Measurements from ENCODE around the gene MFAP3L.
A peak's percentile ranks its signal among the peaks of the same experiment; 100 is the strongest.

Gene MFAP3L

DNA sequence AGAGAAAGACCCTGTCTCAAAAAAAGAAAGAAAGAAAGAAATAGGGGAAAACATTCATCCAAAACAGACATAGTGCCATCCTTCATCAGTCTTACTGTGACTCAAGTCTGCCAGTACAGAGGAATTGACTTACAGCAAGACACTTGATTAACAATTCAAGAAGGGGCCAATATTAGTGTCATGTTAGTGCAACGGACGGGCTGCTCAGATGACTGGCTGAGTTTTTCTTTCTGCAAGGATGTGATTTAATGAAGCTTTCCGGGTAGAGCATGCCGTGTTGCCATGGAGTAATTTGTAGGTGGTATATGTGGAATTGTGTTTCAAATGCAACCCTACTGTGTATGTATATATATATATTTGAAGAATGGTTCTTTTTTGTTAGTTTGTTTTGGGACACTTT is 12.6 kb upstream of the MFAP3L start:
- H3K18ac ChIP-seq (ENCODE audit: low read length), result no peak overlapping the region
- no peaks in the 10 kb centered on the region for H3K79me1 ChIP-seq (ENCODE audit: low read depth, low read length)
- H4K91ac ChIP-seq (ENCODE audit: low read depth, low read length, poor library complexity), result no peak overlapping the region
- H4K8ac ChIP-seq (ENCODE audit: low read depth, low read length), result no peak overlapping the region
- H3K4me2 ChIP-seq (ENCODE audit: insufficient read depth, low read length, poor library complexity, severe bottlenecking), result no peak overlapping the region
- H2BK120ac ChIP-seq (ENCODE audit: low read depth, low read length), result no peak overlapping the region
- H3K27me3 ChIP-seq (ENCODE audit: control insufficient read depth in 3 of 3, insufficient read depth in 3 of 3, low read depth in 1 of 3, low read length in 3 of 3), result peaks cover 0 to 6% (median 0%) of the 10 kb centered on the region in 3 experiments
- H2AFZ ChIP-seq (ENCODE audit: low read length), result no peak overlapping the region
- H3K27ac ChIP-seq (replicated peaks; ENCODE audit: low read length), result no peak overlapping the region
- no peaks in the 10 kb centered on the region for H3K36me3 ChIP-seq (replicated peaks in 1 of 2; ENCODE audit: control insufficient read depth in 2 of 2, insufficient read depth in 2 of 2, low read length in 2 of 2)
- peaks cover 2% of the 10 kb centered on the region in 2 donors for H3K4me1 ChIP-seq (ENCODE audit: control insufficient read depth in 2 of 2, insufficient read depth in 1 of 2, low read depth in 1 of 2, low read length in 2 of 2)
- no peak overlapping the region for H3K4ac ChIP-seq (ENCODE audit: low read length)
- no peak overlapping the region for H3K23ac ChIP-seq (ENCODE audit: low read depth, low read length, poor library complexity)
- no peak overlapping the region for H2BK12ac ChIP-seq (ENCODE audit: low read length)
- DNase-seq (ENCODE audit: low spot score), result no peak
- no peak overlapping the region for H3K9ac ChIP-seq (ENCODE audit: low read depth, low read length, poor library complexity)
- no peak overlapping the region for H3K4me3 ChIP-seq (ENCODE audit: low read length in 2 of 2)
- no peak overlapping the region for H2BK5ac ChIP-seq (ENCODE audit: low read length)
- WGBS, 2 donors (ENCODE audit: extremely low coverage in 2 of 2, insufficient read length in 2 of 2, insufficient replicate concordance in 1 of 2), result no CpG with 5 or more reads among the region's 4 CpGs
- no peaks in the 10 kb centered on the region for H3K9me3 ChIP-seq (replicated peaks in 1 of 2; ENCODE audit: control insufficient read depth in 2 of 2, insufficient read depth in 1 of 2, low read depth in 1 of 2, low read length in 2 of 2)
- no peak overlapping the region for H3K14ac ChIP-seq (ENCODE audit: low read length)
- H2AK5ac ChIP-seq (ENCODE audit: low read depth, low read length), result no peak overlapping the region
- H2BK15ac ChIP-seq (ENCODE audit: low read length), result no peak overlapping the region

DNA sequence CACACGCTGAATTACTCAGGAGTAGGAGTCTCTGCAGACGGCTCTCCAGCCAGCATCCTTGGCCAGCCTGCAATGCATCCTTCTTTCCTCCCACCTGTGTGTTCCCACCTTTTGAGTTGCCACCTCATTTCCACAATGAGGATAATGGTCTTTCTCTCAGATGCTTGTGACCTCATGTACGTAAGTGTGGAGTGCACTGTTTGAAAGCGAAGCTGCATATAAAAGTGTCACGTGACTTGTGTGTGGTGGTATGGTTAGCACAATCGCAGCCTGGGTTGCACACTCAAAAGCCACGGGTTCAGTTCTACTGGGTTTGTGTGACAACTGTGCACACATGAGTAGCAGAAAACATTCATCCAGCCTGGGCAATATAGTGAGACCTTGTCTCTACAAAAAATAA is 12.0 kb upstream of the MFAP3L start:
- peak overlapping the region; percentile 48 for H4K8ac ChIP-seq (ENCODE audit: low read depth, low read length)
- no peak overlapping the region for H3K4me2 ChIP-seq (ENCODE audit: insufficient read depth, low read length, poor library complexity, severe bottlenecking)
- no peak overlapping the region for H3K9ac ChIP-seq (ENCODE audit: low read depth, low read length, poor library complexity)
- WGBS, 2 donors (ENCODE audit: extremely low coverage in 2 of 2, insufficient read length in 2 of 2, insufficient replicate concordance in 1 of 2), result no CpG with 5 or more reads among the region's 7 CpGs
- peaks cover 2% of the 10 kb centered on the region in 2 donors for H3K4me1 ChIP-seq (ENCODE audit: control insufficient read depth in 2 of 2, insufficient read depth in 1 of 2, low read depth in 1 of 2, low read length in 2 of 2)
- H2AK5ac ChIP-seq (ENCODE audit: low read depth, low read length), result no peak overlapping the region
- H3K4me3 ChIP-seq (ENCODE audit: low read length in 2 of 2), result no peak overlapping the region
- no peak overlapping the region for H2BK5ac ChIP-seq (ENCODE audit: low read length)
- H3K23ac ChIP-seq (ENCODE audit: low read depth, low read length, poor library complexity), result no peak overlapping the region
- no peak overlapping the region for H2BK15ac ChIP-seq (ENCODE audit: low read length)
- H3K27me3 ChIP-seq (ENCODE audit: control insufficient read depth in 3 of 3, insufficient read depth in 3 of 3, low read depth in 1 of 3, low read length in 3 of 3), result peaks cover 0 to 6% (median 0%) of the 10 kb centered on the region in 3 experiments
- no peak overlapping the region for H3K14ac ChIP-seq (ENCODE audit: low read length)
- no peak overlapping the region for H3K4ac ChIP-seq (ENCODE audit: low read length)
- no peak overlapping the region for H3K18ac ChIP-seq (ENCODE audit: low read length)
- no peak overlapping the region for H2AFZ ChIP-seq (ENCODE audit: low read length)
- no peaks in the 10 kb centered on the region for H3K79me1 ChIP-seq (ENCODE audit: low read depth, low read length)
- H4K91ac ChIP-seq (ENCODE audit: low read depth, low read length, poor library complexity), result peak overlapping the region; percentile 41
- no peaks in the 10 kb centered on the region for H3K9me3 ChIP-seq (replicated peaks in 1 of 2; ENCODE audit: control insufficient read depth in 2 of 2, insufficient read depth in 1 of 2, low read depth in 1 of 2, low read length in 2 of 2)
- H2BK12ac ChIP-seq (ENCODE audit: low read length), result no peak overlapping the region
- H3K36me3 ChIP-seq (replicated peaks in 1 of 2; ENCODE audit: control insufficient read depth in 2 of 2, insufficient read depth in 2 of 2, low read length in 2 of 2), result no peaks in the 10 kb centered on the region
- no peak for DNase-seq (ENCODE audit: low spot score)
- no peak overlapping the region for H3K27ac ChIP-seq (replicated peaks; ENCODE audit: low read length)
- H2BK120ac ChIP-seq (ENCODE audit: low read depth, low read length), result no peak overlapping the region

DNA sequence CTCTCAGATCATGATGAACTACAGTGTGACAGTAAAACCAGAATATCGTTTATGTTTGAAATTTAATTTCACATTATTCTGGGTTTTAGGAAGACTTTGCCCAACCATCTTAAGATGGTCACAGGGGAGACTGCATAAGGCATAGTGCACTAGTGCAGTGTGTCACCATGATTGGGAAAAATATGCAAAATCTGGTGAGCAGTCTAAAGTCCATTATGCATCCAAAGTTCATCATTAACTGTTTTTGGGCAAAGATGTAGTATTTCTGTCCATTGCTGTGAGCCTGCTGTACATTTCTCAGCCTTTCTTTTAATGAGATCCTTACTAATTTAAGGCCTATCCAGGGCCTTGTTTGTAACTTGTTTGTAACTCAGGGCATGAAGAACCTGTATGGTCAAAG is 11.3 kb upstream of the MFAP3L start:
- H2AK5ac ChIP-seq (ENCODE audit: low read depth, low read length), result no peak overlapping the region
- H3K4ac ChIP-seq (ENCODE audit: low read length), result no peak overlapping the region
- H3K23ac ChIP-seq (ENCODE audit: low read depth, low read length, poor library complexity), result no peak overlapping the region
- H3K27me3 ChIP-seq (ENCODE audit: control insufficient read depth in 3 of 3, insufficient read depth in 3 of 3, low read depth in 1 of 3, low read length in 3 of 3), result peaks cover 0 to 6% (median 0%) of the 10 kb centered on the region in 3 experiments
- H3K18ac ChIP-seq (ENCODE audit: low read length), result no peak overlapping the region
- H3K9ac ChIP-seq (ENCODE audit: low read depth, low read length, poor library complexity), result no peak overlapping the region
- peaks cover 2% of the 10 kb centered on the region in 2 donors for H3K4me1 ChIP-seq (ENCODE audit: control insufficient read depth in 2 of 2, insufficient read depth in 1 of 2, low read depth in 1 of 2, low read length in 2 of 2)
- no peak overlapping the region for H3K27ac ChIP-seq (replicated peaks; ENCODE audit: low read length)
- H2AFZ ChIP-seq (ENCODE audit: low read length), result no peak overlapping the region
- H4K8ac ChIP-seq (ENCODE audit: low read depth, low read length), result no peak overlapping the region
- no peak overlapping the region for H3K14ac ChIP-seq (ENCODE audit: low read length)
- no peaks in the 10 kb centered on the region for H3K9me3 ChIP-seq (replicated peaks in 1 of 2; ENCODE audit: control insufficient read depth in 2 of 2, insufficient read depth in 1 of 2, low read depth in 1 of 2, low read length in 2 of 2)
- H3K4me3 ChIP-seq (ENCODE audit: low read length in 2 of 2), result no peak overlapping the region
- H2BK5ac ChIP-seq (ENCODE audit: low read length), result no peak overlapping the region
- H2BK120ac ChIP-seq (ENCODE audit: low read depth, low read length), result no peak overlapping the region
- H3K79me1 ChIP-seq (ENCODE audit: low read depth, low read length), result no peaks in the 10 kb centered on the region
- WGBS, 2 donors (ENCODE audit: extremely low coverage in 2 of 2, insufficient read length in 2 of 2, insufficient replicate concordance in 1 of 2), result no CpG with 5 or more reads among the region's 1 CpG
- no peak overlapping the region for H2BK15ac ChIP-seq (ENCODE audit: low read length)
- H2BK12ac ChIP-seq (ENCODE audit: low read length), result no peak overlapping the region
- H3K4me2 ChIP-seq (ENCODE audit: insufficient read depth, low read length, poor library complexity, severe bottlenecking), result no peak overlapping the region
- no peak for DNase-seq (ENCODE audit: low spot score)
- no peak overlapping the region for H4K91ac ChIP-seq (ENCODE audit: low read depth, low read length, poor library complexity)
- H3K36me3 ChIP-seq (replicated peaks in 1 of 2; ENCODE audit: control insufficient read depth in 2 of 2, insufficient read depth in 2 of 2, low read length in 2 of 2), result no peaks in the 10 kb centered on the region

DNA sequence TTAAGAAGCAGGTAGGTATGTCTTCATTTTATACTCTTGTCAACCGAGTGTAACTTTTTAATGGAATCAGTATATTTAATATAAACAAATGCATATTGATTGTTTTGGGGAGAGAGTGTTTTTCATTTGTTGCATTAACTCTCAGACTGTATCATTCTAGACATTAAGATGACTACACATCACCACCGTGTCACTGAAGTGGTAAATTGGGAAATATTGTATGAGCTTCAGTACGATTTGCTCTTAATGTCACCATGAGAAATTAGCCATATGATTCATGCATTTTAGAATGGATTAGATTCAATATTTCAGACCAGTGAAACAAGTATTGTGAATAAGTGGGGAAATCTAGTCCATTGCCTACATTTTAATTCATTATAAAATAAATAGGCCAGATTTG is 9.7 kb upstream of the MFAP3L start:
- H3K4me1 ChIP-seq (ENCODE audit: control insufficient read depth in 2 of 2, insufficient read depth in 1 of 2, low read depth in 1 of 2, low read length in 2 of 2), result peaks cover 2% of the 10 kb centered on the region in 2 donors
- no peak overlapping the region for H2AFZ ChIP-seq (ENCODE audit: low read length)
- H4K91ac ChIP-seq (ENCODE audit: low read depth, low read length, poor library complexity), result no peak overlapping the region
- no peak overlapping the region for H2AK5ac ChIP-seq (ENCODE audit: low read depth, low read length)
- no peaks in the 10 kb centered on the region for H3K79me1 ChIP-seq (ENCODE audit: low read depth, low read length)
- DNase-seq (ENCODE audit: low spot score), result no peak
- no peak overlapping the region for H3K14ac ChIP-seq (ENCODE audit: low read length)
- no peak overlapping the region for H3K23ac ChIP-seq (ENCODE audit: low read depth, low read length, poor library complexity)
- H3K4ac ChIP-seq (ENCODE audit: low read length), result no peak overlapping the region
- H2BK12ac ChIP-seq (ENCODE audit: low read length), result no peak overlapping the region
- H3K9me3 ChIP-seq (replicated peaks in 1 of 2; ENCODE audit: control insufficient read depth in 2 of 2, insufficient read depth in 1 of 2, low read depth in 1 of 2, low read length in 2 of 2), result no peaks in the 10 kb centered on the region
- no peak overlapping the region for H3K4me2 ChIP-seq (ENCODE audit: insufficient read depth, low read length, poor library complexity, severe bottlenecking)
- H2BK15ac ChIP-seq (ENCODE audit: low read length), result no peak overlapping the region
- no peak overlapping the region for H3K27ac ChIP-seq (replicated peaks; ENCODE audit: low read length)
- no peak overlapping the region for H3K9ac ChIP-seq (ENCODE audit: low read depth, low read length, poor library complexity)
- no CpG with 5 or more reads among the region's 3 CpGs for WGBS, 2 donors (ENCODE audit: extremely low coverage in 2 of 2, insufficient read length in 2 of 2, insufficient replicate concordance in 1 of 2)
- no peak overlapping the region for H4K8ac ChIP-seq (ENCODE audit: low read depth, low read length)
- H2BK120ac ChIP-seq (ENCODE audit: low read depth, low read length), result no peak overlapping the region
- no peak overlapping the region for H2BK5ac ChIP-seq (ENCODE audit: low read length)
- peaks cover 0 to 2% (median 0%) of the 10 kb centered on the region in 3 experiments for H3K27me3 ChIP-seq (ENCODE audit: control insufficient read depth in 3 of 3, insufficient read depth in 3 of 3, low read depth in 1 of 3, low read length in 3 of 3)
- no peak overlapping the region for H3K18ac ChIP-seq (ENCODE audit: low read length)
- no peaks in the 10 kb centered on the region for H3K36me3 ChIP-seq (replicated peaks in 1 of 2; ENCODE audit: control insufficient read depth in 2 of 2, insufficient read depth in 2 of 2, low read length in 2 of 2)
- H3K4me3 ChIP-seq (ENCODE audit: low read length in 2 of 2), result no peak overlapping the region
